22Rv1 (cell line): ENCODE results near the gene ELMOD1.

Source experiments
- H3K27ac ChIP-seq: fragments of 450-650 bp; 2 replicates; pipeline ENCODE4 v1.5.1; 2017
- ZFX ChIP-seq: fragments of 450-650 bp; IDR thresholded peaks from 2 replicates; pipeline ENCODE4 v1.6.1; 2017; ENCODE audit warnings: antibody characterized with exemption, borderline replicate concordance
- TF ChIP-seq, protein P1 (sequence below): fragments of 450-650 bp; IDR thresholded peaks from 2 replicates; pipeline ENCODE4 v1.5.1; 2017; ENCODE audit warnings: mild to moderate bottlenecking

The ELMOD1 gene

DNA sequence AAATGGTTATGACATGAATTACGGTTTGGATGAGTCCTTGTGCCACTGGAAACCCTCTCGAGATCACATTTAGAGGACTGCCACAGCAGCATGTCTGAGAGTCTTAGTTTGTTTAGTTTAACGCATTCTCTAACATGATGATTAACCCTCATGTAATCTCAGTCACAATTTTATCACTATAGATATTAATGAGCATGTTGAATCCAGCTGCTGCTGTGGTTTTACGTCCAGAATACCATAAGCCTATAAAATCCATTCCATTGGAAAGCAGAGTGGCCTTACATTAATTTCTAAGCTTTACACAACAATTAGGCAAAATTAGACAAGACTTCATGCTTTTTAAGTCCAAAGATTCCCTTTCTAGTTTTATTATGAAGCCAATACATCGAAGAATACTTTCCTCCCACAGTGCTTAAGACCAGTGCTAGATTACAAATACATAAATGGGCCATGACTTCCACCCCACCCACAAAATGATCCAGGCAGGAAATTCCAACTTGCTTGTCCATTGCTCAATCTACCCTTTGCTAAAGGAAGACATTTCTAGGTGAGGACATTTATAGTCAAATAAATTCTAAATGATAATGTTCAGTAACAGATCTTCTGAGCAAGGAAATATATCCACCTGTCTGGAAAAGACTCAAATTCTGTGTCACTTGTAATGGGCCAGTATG is 3.5 kb upstream of the ELMOD1 start:
- TF ChIP-seq, protein P1, sequence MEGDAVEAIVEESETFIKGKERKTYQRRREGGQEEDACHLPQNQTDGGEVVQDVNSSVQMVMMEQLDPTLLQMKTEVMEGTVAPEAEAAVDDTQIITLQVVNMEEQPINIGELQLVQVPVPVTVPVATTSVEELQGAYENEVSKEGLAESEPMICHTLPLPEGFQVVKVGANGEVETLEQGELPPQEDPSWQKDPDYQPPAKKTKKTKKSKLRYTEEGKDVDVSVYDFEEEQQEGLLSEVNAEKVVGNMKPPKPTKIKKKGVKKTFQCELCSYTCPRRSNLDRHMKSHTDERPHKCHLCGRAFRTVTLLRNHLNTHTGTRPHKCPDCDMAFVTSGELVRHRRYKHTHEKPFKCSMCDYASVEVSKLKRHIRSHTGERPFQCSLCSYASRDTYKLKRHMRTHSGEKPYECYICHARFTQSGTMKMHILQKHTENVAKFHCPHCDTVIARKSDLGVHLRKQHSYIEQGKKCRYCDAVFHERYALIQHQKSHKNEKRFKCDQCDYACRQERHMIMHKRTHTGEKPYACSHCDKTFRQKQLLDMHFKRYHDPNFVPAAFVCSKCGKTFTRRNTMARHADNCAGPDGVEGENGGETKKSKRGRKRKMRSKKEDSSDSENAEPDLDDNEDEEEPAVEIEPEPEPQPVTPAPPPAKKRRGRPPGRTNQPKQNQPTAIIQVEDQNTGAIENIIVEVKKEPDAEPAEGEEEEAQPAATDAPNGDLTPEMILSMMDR = no peak
- no peak for TF ChIP-seq ZFX
- H3K27ac ChIP-seq = no peak overlapping the region

DNA sequence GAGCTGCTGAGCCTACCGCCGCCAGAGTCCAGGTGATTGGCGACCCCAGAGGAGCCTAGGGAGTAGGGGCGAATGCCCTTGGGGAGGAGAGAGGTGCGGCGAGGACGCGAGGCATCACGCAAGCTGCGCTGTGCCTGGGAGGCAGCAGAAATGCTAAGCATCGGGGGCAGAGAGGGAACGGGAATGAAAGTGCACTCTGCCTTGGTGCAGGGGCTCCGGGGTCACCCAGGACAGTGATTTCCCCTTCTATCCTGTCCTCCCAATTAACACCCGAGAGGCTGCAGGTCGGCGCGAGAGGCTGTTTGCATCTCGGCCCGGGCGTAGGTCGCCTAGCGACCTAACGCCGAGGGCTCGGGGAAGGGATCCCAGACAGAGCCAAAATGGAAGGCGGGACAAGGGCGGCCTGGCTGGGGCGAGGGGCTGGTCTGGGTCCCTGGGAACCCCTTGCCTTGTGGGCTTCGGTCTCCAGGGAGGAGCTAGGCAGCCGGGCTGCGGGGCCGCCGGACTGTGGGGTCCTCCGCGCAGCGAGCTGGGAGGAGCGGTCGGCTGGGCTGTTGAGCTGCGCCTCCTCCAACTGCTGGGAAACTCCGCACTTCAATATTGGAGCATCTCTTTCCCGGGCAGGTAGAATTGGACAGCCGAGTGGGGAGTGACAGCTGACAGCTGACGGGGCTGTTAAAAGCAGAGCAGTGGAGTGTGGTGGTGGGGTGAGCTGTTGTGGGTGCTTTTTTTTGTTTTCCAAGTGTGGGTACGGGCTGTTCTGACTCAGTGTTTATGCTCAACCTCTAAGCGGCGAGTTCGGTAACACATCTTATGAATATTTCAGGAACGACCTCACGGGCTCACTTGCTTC is 657 bp downstream of the ELMOD1 start:
- TF ChIP-seq ZFX = no peak
- TF ChIP-seq, protein P1 = no peak
- no peak overlapping the region for H3K27ac ChIP-seq

DNA sequence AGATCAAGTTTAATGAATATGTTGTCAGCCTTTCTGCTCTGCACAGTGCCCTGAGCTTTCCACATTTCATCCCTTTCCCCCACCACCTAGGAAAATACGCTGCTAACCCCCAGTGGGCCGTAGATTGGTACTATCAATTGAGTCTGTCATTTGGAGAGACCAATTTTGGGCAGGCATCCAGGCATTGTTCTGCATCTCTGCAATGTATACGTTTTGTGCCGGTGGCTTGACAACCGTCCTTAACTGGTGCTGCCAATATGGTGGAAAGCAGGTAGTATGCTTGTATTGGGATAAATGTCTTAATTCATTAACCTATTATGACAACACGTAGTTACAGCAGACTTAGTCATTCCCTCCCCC is 1.3 kb downstream of the ELMOD1 start:
- TF ChIP-seq, protein P1 = no peak
- TF ChIP-seq ZFX = no peak
- H3K27ac ChIP-seq = no peak overlapping the region

DNA sequence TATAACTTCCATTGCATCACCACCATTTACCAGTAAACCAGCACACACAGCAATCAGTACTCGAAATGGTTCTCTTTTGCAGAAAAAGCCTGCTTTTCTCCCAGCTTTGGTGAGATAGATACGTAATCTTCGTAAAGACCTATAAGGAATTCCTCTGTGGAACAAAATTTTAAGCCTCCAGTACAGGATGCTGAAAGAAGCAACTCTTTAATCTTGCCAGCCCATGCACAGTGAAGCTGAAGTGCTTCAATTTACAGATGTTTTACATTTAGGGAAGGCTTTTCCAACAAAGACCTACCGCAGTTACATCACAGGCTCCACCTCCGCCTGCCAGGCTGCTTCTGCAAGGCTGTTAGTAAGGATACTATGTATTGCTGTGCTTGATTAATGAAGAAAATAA is 1.9 kb downstream of the ELMOD1 start:
- TF ChIP-seq, protein P1 = no peak
- TF ChIP-seq ZFX = no peak
- H3K27ac ChIP-seq = no peak overlapping the region

DNA sequence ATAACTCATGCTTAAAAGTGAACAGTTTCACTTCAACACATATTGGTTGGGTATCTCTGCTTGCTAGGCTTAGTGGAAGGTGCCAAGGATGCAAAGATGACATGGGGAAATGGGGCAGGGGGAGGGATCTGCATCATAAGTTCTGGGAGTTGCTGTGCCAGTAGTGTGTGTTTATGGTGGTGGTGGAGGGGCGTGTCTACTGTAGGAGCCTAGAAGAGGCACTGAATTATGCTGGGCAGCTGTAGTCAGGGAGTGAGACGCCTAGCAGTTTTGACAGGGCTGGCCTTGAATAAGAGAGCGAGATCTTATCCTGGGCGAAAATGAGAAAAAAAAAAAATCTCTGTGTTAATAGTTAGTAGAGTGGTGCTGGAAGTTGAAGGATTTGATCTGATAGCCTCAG is 3.0 kb downstream of the ELMOD1 start:
- no peak overlapping the region for H3K27ac ChIP-seq
- TF ChIP-seq, protein P1 = no peak
- TF ChIP-seq ZFX = no peak

DNA sequence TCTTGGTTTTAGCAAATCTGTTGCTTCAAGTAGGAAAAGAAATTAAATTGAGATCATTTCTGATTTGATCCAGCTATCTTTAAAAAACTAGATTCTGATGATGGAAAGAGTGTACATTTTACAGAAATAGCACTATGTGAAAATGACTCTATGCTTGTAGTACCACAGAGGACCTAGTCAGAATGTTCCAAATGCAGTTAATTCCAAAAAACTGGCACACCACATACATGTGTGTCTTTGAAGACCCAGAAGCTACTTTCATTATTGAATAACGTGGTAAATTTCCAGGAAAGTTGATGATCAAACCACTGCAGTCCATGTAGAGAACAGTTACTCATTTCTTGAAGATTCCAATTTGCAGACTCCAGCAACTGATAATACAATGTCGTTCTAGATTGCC is 3.8 kb downstream of the ELMOD1 start:
- H3K27ac ChIP-seq = no peak overlapping the region
- TF ChIP-seq, protein P1 = no peak
- TF ChIP-seq ZFX = no peak
